ENCODE results near the gene SH3BP5L. TPM values are rescaled to one million over a fixed set of nuclear protein-coding genes. Genes with fewer than 3 reads are reported as not detected.

SH3BP5L gene
- total RNA-seq, 2 donors from 2014 or later, result 23.1 to 25.3 TPM

DNA sequence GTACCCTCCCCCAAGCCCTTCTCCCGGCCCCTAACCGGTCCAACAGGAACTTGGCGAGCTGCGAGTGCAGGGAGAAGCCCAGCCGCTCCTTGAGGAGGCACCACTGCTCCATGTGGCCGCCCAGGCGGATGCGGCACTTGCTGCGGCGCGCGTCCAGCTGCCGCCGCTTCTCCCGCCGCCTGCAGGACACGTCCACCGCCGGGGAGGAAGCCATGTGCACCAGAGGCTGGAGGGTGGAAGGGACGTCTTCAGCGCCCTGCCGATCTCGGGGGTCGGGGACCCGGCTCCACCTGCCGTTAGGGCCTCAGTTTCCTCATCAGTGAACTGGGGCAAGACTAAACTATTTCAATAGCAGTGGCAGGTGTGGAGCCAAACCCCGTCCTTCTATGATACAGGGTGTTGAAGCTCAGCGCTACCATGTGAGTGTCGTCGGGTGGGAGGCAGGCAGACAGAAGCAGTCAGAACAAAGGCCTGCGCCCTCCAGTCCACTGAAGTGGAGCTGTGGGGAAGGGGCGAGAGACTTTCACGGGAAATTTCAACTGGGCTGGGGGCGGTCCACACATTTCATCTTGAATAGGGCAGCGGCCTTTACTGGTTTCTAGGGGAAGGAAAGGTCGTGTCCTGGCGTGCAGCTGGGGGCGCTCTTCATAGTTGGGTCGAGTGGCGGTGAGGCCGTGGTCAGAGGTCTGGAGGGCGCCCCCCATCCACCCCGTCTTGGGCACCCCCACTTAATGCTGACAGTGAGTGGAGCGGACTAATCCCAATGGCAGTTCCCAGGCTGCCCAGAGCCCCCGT lies 32.6 kb upstream of the SH3BP5L start:
- Mint-ChIP-seq H3K36me3 (ENCODE audit: insufficient read depth in 2 of 2) (peaks cover 11% of the 10 kb centered on the region in 2 donors), H3K9me3 (no peaks in the 10 kb centered on the region), H3K27ac (peak overlapping the region; percentile 94), H3K27me3 (ENCODE audit: low read depth) (no peaks in the 10 kb centered on the region), H3K4me1 (ENCODE audit: low read depth) (peaks cover 39% of the 10 kb centered on the region), H3K4me3 (peak overlapping the region; percentile 93 to 95)
- DNase-seq (peak; percentile 50 to 62), ATAC-seq (replicated peaks in 1 of 2) (peak; percentile 53 to 56)

DNA sequence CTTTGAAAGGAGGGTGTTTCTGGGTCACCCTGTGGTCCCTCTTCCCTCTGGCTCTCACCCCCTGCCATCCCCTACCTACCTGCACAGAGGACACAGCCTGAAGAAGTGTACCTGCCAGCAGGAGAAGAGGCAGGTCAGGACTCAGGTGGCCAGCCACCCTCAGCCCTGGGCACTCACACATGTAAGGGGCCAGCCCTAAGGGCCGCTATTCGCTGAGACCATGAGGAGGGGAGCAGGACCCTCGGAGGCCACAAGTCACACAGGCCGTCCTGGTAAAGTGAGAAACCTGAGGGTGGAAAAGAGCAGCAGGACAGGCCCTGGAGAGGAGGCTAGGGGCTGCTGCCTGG lies 32.0 kb upstream of the SH3BP5L start:
- no peaks in the 10 kb centered on the region for H3K27me3 Mint-ChIP-seq (ENCODE audit: low read depth)
- ATAC-seq (replicated peaks in 1 of 2), result no peak
- no peak for DNase-seq
- H3K9me3 Mint-ChIP-seq, result no peaks in the 10 kb centered on the region
- H3K4me3 Mint-ChIP-seq, result peak overlapping the region; percentile 93 to 95
- peaks cover 36% of the 10 kb centered on the region for H3K4me1 Mint-ChIP-seq (ENCODE audit: low read depth)
- H3K36me3 Mint-ChIP-seq (ENCODE audit: insufficient read depth in 2 of 2), result peaks cover 11% of the 10 kb centered on the region in 2 donors
- peak overlapping the region; percentile 94 for H3K27ac Mint-ChIP-seq

GRCh38 chr1:248857201-248857600 lies 31.5 kb upstream of the SH3BP5L start:
- H3K27ac Mint-ChIP-seq, result peak overlapping the region; percentile 21
- no peak for DNase-seq
- peaks cover 30% of the 10 kb centered on the region for H3K4me1 Mint-ChIP-seq (ENCODE audit: low read depth)
- ATAC-seq (replicated peaks in 1 of 2), result no peak
- peak overlapping the region; percentile 93 to 95 for H3K4me3 Mint-ChIP-seq
- no peaks in the 10 kb centered on the region for H3K27me3 Mint-ChIP-seq (ENCODE audit: low read depth)
- no peaks in the 10 kb centered on the region for H3K9me3 Mint-ChIP-seq
- peaks cover 11% of the 10 kb centered on the region in 2 donors for H3K36me3 Mint-ChIP-seq (ENCODE audit: insufficient read depth in 2 of 2)

- no peaks in the 10 kb centered on the region for H3K9me3 Mint-ChIP-seq
- peak overlapping the region; percentile 55 for H3K27ac Mint-ChIP-seq
- H3K4me1 Mint-ChIP-seq (ENCODE audit: low read depth), result peaks cover 26% of the 10 kb centered on the region
- peaks cover 11% of the 10 kb centered on the region in 2 donors for H3K36me3 Mint-ChIP-seq (ENCODE audit: insufficient read depth in 2 of 2)
- H3K4me3 Mint-ChIP-seq, result peak overlapping the region in 1 of 2 donors; percentile 95
- DNase-seq (no peak), ATAC-seq (replicated peaks in 1 of 2) (no peak)
- H3K27me3 Mint-ChIP-seq (ENCODE audit: low read depth), result no peaks in the 10 kb centered on the region
Measured at GRCh38 chr1:248856176-248856575, 30.5 kb upstream of the SH3BP5L start.

GRCh38 chr1:248855580-248855979 lies 29.9 kb upstream of the SH3BP5L start:
- no peaks in the 10 kb centered on the region for H3K9me3 Mint-ChIP-seq
- no peak overlapping the region for H3K4me3 Mint-ChIP-seq
- peak overlapping the region; percentile 55 for H3K27ac Mint-ChIP-seq
- DNase-seq (no peak), ATAC-seq (replicated peaks in 1 of 2) (no peak)
- no peaks in the 10 kb centered on the region for H3K27me3 Mint-ChIP-seq (ENCODE audit: low read depth)
- peaks cover 9 to 11% of the 10 kb centered on the region in 2 donors for H3K36me3 Mint-ChIP-seq (ENCODE audit: insufficient read depth in 2 of 2)
- H3K4me1 Mint-ChIP-seq (ENCODE audit: low read depth), result peaks cover 25% of the 10 kb centered on the region

- H3K9me3 Mint-ChIP-seq, result no peaks in the 10 kb centered on the region
- DNase-seq (peak; percentile 31 to 37), ATAC-seq (replicated peaks in 1 of 2) (peak; percentile 23 to 35)
- peak overlapping the region in 1 of 2 donors; percentile 6 for H3K4me3 Mint-ChIP-seq
- no peak overlapping the region for H3K27ac Mint-ChIP-seq
- peaks cover 11% of the 10 kb centered on the region for H3K4me1 Mint-ChIP-seq (ENCODE audit: low read depth)
- H3K27me3 Mint-ChIP-seq (ENCODE audit: low read depth), result no peaks in the 10 kb centered on the region
- peaks cover 5 to 10% of the 10 kb centered on the region in 2 donors for H3K36me3 Mint-ChIP-seq (ENCODE audit: insufficient read depth in 2 of 2)
Measured at GRCh38 chr1:248853663-248854375, 28.1 kb upstream of the SH3BP5L start.

DNA sequence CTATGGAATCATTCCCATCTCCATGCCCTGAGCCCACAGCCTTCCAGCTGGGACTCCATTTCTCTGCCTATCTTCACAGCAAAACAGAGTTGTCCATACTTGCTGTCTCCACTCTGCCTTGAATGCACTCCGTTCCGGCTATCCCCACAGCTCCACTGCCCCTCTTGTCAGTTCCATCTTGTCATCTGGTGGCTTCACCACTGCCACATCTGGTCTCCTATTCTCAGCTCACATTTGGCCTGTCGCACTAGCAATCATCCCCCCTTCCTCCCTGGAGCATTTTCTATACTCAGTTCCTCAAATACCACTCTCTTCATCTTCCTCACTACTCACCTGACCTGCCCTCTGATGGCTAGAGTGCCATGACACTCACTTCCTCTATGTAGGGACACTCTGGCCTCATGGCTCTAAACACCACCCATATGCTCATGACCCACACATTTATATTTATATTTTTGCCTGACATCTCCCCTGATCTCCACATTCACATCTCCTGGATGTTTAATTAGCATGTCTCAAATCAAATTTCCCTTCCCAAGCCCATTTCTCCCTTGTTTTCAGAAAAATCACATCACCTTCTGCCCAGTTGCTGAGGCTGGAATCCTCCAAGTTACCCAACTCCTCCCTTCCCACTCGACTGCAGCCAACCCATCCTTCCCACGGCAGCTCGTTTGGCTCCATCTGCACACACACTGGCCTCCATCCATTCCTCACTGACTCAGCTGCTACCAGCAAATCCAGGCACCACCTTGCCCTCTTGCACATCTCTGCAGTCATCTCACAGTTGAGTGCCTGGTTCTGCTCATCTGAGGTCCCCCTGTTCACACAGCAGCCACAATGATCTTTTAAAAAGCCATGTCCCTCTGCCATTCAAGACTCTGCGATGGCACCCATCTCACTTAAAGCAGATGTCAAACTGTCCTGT lies 27.0 kb upstream of the SH3BP5L start:
- Mint-ChIP-seq H3K4me1 (ENCODE audit: low read depth) (peaks cover 4% of the 10 kb centered on the region), H3K36me3 (ENCODE audit: insufficient read depth in 2 of 2) (peaks cover 7 to 13% of the 10 kb centered on the region in 2 donors), H3K27ac (no peak overlapping the region), H3K4me3 (no peak overlapping the region), H3K27me3 (ENCODE audit: low read depth) (no peaks in the 10 kb centered on the region), H3K9me3 (no peaks in the 10 kb centered on the region)
- ATAC-seq (replicated peaks in 1 of 2) (no peak), DNase-seq (no peak)

- peak overlapping the region; percentile 33 for H3K27ac Mint-ChIP-seq
- no peak for ATAC-seq (replicated peaks in 1 of 2)
Measured at GRCh38 chr1:248851390-248851789, 25.7 kb upstream of the SH3BP5L start.

GRCh38 chr1:248850536-248851251 lies 25.0 kb upstream of the SH3BP5L start:
- Mint-ChIP-seq H3K27ac (no peak overlapping the region), H3K9me3 (no peaks in the 10 kb centered on the region), H3K36me3 (ENCODE audit: insufficient read depth in 2 of 2) (peaks cover 7 to 11% of the 10 kb centered on the region in 2 donors), H3K4me3 (no peak overlapping the region), H3K27me3 (ENCODE audit: low read depth) (no peaks in the 10 kb centered on the region), H3K4me1 (ENCODE audit: low read depth) (no peaks in the 10 kb centered on the region)
- no peak for ATAC-seq (replicated peaks in 1 of 2)
- no peak for DNase-seq

More at GRCh38 chr1:248851390-248851789, 25.7 kb upstream of the SH3BP5L start:
- no peaks in the 10 kb centered on the region for H3K9me3 Mint-ChIP-seq
- no peaks in the 10 kb centered on the region for H3K4me1 Mint-ChIP-seq (ENCODE audit: low read depth)
- no peak for DNase-seq
- no peak overlapping the region for H3K4me3 Mint-ChIP-seq
- H3K36me3 Mint-ChIP-seq (ENCODE audit: insufficient read depth in 2 of 2), result peaks cover 7 to 11% of the 10 kb centered on the region in 2 donors
- H3K27me3 Mint-ChIP-seq (ENCODE audit: low read depth), result no peaks in the 10 kb centered on the region

DNA sequence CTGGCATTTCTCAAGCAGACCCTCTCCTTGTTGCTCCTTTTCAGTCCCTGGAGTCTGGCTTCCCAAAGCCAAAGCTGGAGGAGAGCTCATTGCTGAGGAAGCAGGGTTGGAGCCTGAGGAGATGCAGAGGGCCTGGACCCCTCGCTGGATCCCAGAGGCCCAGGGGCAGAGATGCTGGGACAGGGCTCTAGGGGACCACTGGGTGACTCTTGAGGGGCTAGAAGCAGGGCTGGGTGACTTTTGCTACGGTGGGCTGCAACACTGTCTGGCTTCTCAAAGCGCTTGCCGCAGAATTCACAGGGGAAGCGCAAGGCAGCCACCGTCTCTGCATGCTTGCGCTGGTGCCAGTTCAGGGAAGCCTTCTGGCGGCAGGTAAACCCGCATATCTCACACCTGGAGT lies 24.4 kb upstream of the SH3BP5L start:
- peaks cover 7 to 11% of the 10 kb centered on the region in 2 donors for H3K36me3 Mint-ChIP-seq (ENCODE audit: insufficient read depth in 2 of 2)
- DNase-seq (no peak), ATAC-seq (replicated peaks in 1 of 2) (no peak)
- no peaks in the 10 kb centered on the region for H3K4me1 Mint-ChIP-seq (ENCODE audit: low read depth)
- H3K9me3 Mint-ChIP-seq, result no peaks in the 10 kb centered on the region
- no peak overlapping the region for H3K4me3 Mint-ChIP-seq
- no peaks in the 10 kb centered on the region for H3K27me3 Mint-ChIP-seq (ENCODE audit: low read depth)
- no peak overlapping the region for H3K27ac Mint-ChIP-seq

DNA sequence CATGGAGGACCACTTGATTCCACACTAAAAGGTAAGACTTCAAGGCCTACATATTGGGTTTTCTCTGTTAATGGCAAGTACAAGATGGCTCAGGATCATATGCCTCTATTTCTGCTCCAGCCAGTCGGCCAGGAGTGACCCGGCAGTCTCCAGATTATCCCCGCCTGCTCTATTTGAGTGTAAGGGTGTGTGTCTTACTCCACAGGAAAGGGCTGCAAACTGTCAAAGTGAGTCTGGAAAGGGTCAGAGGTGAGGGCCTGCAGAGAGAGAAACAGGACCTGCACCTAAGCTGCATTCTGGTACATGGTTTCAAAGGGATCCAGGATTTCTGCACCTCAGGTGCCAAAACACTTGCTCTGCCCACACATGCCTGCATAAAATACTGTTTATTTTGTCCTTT lies 23.9 kb upstream of the SH3BP5L start:
- H3K27ac Mint-ChIP-seq, result no peak overlapping the region
- H3K36me3 Mint-ChIP-seq (ENCODE audit: insufficient read depth in 2 of 2), result peaks cover 7 to 8% of the 10 kb centered on the region in 2 donors
- H3K4me1 Mint-ChIP-seq (ENCODE audit: low read depth), result no peaks in the 10 kb centered on the region
- no peak overlapping the region for H3K4me3 Mint-ChIP-seq
- DNase-seq (no peak), ATAC-seq (replicated peaks in 1 of 2) (no peak)
- no peaks in the 10 kb centered on the region for H3K9me3 Mint-ChIP-seq
- H3K27me3 Mint-ChIP-seq (ENCODE audit: low read depth), result no peaks in the 10 kb centered on the region

DNA sequence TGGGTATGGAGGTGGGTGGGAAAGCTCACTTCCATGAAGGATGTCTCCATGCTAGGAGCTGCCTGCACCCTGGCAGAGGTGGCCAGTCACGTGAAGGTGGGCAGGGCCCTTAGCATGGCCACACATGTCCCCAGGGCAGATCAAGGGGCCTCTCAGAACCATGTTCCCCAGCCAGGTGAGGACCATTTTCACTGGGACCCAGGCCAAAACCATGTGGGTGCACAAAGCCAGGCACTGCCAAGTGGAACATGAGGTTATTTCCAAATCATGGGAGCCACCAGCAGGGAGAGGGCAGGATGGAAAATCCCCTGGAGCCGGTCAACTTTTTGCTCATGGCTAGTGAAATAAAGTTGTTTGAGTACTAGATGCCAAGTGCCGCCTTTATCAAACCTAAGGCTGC lies 23.4 kb upstream of the SH3BP5L start:
- no peaks in the 10 kb centered on the region for H3K9me3 Mint-ChIP-seq
- no peak overlapping the region for H3K4me3 Mint-ChIP-seq
- H3K36me3 Mint-ChIP-seq (ENCODE audit: insufficient read depth in 2 of 2), result peaks cover 5 to 10% of the 10 kb centered on the region in 2 donors
- no peaks in the 10 kb centered on the region for H3K27me3 Mint-ChIP-seq (ENCODE audit: low read depth)
- no peak for DNase-seq
- no peak for ATAC-seq (replicated peaks in 1 of 2)
- no peak overlapping the region for H3K27ac Mint-ChIP-seq
- no peaks in the 10 kb centered on the region for H3K4me1 Mint-ChIP-seq (ENCODE audit: low read depth)
